ENCODE results near the gene NEDD8.

The NEDD8 gene

DNA sequence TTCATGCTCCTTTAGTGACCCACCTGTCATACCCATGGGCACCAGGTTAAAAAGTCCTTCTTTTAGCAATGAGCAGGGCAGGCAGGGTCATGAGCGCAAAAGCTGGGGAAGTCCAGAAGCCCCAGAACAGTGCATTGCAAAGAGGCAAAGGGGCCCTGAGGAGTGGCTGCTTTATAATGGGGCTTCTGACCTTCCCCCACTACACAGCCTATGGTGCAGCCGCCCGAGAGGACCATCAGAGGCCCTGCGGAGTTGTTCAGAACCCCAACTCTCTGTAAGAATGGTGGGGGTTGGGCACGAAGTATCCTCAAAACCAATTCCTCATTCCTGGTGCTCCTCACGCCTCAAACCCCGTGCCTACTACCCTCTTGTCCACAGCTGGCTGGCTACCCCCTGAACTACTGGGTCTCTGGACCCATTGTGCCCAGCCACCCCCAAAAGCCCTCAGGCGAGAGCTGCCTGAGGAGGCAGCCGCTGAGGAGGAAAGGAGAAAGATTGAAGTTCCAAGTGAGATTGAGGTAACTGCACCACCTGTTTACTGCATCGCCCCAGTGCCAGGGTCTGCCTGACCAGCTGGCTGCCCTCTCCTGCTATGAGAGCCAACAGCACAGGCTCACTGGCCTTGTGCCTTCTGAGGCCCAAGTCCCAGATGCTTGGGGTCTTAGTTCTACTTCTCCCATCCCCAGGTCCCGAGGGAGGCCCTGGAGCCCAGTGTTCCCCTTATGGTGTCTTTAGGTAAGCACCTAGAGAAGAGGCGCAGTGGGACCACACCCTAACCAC, 53.6 kb downstream of the NEDD8 start:
- H3K9me3 ChIP-seq (ENCODE audit: insufficient read depth, low read depth, low read length) = no peaks in the 10 kb centered on the region
- H3K4me3 ChIP-seq (ENCODE audit: low read length) = no peak overlapping the region
- no peaks in the 10 kb centered on the region for H3K4me1 ChIP-seq (ENCODE audit: insufficient read depth, low read length)
- H3K27ac ChIP-seq (ENCODE audit: low read length) = no peak overlapping the region
- no peaks in the 10 kb centered on the region for H3K27me3 ChIP-seq (ENCODE audit: insufficient read depth, low read length)
- H3K36me3 ChIP-seq (ENCODE audit: insufficient read depth, low read depth, low read length) = peaks cover 51% of the 10 kb centered on the region
- no peak overlapping the region for H3K9ac ChIP-seq (ENCODE audit: low read depth, low read length)

DNA sequence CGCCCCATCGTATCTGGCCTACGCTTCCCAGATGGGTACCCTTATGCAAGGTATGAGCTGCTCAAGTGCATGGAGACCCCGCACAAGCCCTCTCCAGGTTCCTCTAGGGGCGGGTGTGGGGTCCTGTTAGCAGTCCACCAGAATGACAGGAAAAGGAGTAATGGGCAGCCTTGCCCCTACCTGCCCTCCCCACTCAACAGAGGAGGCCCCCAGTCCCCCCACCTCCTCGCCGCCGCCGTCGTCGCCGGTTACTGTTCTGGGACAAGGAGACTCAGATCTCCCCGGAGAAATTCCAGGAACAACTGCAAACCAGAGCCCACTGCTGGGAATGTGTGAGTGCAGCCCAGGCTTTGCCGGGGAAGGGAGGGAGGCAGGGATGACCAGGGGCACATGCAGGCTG, 54.3 kb downstream of the NEDD8 start:
- H3K9me3 ChIP-seq (ENCODE audit: insufficient read depth, low read depth, low read length) = no peaks in the 10 kb centered on the region
- peaks cover 44% of the 10 kb centered on the region for H3K36me3 ChIP-seq (ENCODE audit: insufficient read depth, low read depth, low read length)
- H3K4me1 ChIP-seq (ENCODE audit: insufficient read depth, low read length) = no peaks in the 10 kb centered on the region
- H3K4me3 ChIP-seq (ENCODE audit: low read length) = no peak overlapping the region
- no peak overlapping the region for H3K27ac ChIP-seq (ENCODE audit: low read length)
- H3K9ac ChIP-seq (ENCODE audit: low read depth, low read length) = no peak overlapping the region
- H3K27me3 ChIP-seq (ENCODE audit: insufficient read depth, low read length) = no peaks in the 10 kb centered on the region

DNA sequence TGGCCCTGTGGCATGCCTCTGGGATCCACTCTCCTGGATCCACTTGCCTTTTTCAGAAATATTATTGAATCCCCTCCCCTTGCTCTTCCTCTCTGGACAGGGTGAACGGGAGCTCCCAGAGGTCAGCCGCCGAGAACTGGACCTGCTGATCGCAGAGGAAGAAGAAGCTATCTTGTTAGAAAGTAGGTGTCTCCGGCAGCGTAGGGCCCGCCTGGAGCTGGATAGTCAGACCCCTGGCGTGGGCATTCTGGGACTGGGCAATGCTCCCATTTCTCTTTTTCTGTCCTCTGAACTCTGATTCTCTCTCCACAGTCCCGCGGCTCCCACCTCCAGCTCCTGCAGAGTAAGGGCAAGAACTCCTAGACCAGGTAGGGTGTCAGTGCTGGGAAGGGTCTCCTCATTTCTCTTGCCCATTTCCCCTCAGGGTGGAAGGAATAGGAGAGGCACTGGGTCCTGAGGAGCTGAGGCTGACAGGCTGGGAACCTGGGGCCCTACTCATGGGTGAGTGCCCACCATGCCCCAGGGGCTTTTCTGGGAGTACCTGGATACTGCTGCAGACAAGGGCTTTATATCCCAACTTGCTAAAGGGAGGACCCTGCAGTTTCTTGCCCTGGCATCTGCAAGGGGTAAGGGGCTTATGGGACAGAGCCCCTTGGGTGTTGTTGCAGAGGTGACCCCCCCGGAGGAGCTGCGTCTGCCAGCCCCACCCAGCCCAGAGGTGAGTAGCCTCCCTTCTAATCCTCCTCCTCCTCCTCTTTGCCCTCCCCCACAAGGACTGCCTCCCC, 54.9 kb downstream of the NEDD8 start:
- Histone ChIP-seq H3K4me3 (ENCODE audit: low read length) (no peak overlapping the region), H3K27me3 (ENCODE audit: insufficient read depth, low read length) (no peaks in the 10 kb centered on the region), H3K4me1 (ENCODE audit: insufficient read depth, low read length) (no peaks in the 10 kb centered on the region), H3K36me3 (ENCODE audit: insufficient read depth, low read depth, low read length) (peaks cover 37% of the 10 kb centered on the region), H3K9ac (ENCODE audit: low read depth, low read length) (no peak overlapping the region), H3K27ac (ENCODE audit: low read length) (no peak overlapping the region), H3K9me3 (ENCODE audit: insufficient read depth, low read depth, low read length) (no peaks in the 10 kb centered on the region)

DNA sequence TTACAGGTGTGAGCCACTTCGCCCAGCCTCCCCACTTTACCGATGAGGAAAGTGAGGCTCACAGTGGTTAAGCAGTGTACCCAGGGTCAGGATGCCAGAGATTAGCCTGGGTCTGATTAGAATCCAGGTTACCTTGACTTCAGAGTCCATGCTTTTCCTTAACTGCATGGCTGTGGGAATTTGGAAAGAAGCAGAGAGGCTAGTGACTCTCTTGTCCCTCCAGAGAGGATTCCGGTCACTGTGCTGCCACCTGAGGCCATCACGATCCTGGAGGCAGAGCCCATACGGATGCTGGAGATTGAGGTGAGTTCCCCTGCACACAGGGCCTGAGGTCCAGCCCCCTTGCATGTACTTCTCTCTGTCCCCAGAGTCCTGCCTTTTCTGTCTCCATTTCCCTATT, 55.6 kb downstream of the NEDD8 start:
- Histone ChIP-seq H3K36me3 (ENCODE audit: insufficient read depth, low read depth, low read length) (peaks cover 31% of the 10 kb centered on the region), H3K4me1 (ENCODE audit: insufficient read depth, low read length) (no peaks in the 10 kb centered on the region)

DNA sequence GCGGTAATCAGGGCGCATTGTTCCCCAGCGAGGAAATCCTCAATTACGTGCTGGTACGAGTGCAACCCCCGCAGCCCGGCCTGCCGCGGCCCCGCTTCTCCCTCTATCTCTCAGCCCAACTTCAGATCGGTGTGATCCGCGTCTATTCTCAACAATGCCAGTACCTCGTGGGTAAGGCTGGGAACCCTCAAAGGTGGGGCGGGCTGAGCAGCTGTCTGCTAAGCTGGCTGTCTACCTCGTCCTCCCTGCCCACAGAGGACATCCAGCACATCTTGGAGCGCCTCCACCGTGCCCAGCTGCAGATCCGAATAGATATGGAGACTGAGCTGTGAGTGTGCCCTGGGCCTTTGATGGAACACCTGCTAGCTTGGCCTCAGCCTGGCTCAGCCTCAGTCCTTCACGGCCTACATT, 59.3 kb downstream of the NEDD8 start:
- no peaks in the 10 kb centered on the region for H3K27me3 ChIP-seq (ENCODE audit: insufficient read depth, low read length)
- no peak overlapping the region for H3K4me3 ChIP-seq (ENCODE audit: low read length)
- H3K27ac ChIP-seq (ENCODE audit: low read length) = no peak overlapping the region
- H3K4me1 ChIP-seq (ENCODE audit: insufficient read depth, low read length) = no peaks in the 10 kb centered on the region
- H3K9me3 ChIP-seq (ENCODE audit: insufficient read depth, low read depth, low read length) = no peaks in the 10 kb centered on the region
- no peaks in the 10 kb centered on the region for H3K36me3 ChIP-seq (ENCODE audit: insufficient read depth, low read depth, low read length)
- no peak overlapping the region for H3K9ac ChIP-seq (ENCODE audit: low read depth, low read length)

More for the DNA sequence above, 55.6 kb downstream of the NEDD8 start:
- Histone ChIP-seq H3K27ac (ENCODE audit: low read length) (no peak overlapping the region), H3K9ac (ENCODE audit: low read depth, low read length) (no peak overlapping the region), H3K4me3 (ENCODE audit: low read length) (no peak overlapping the region), H3K27me3 (ENCODE audit: insufficient read depth, low read length) (no peaks in the 10 kb centered on the region), H3K9me3 (ENCODE audit: insufficient read depth, low read depth, low read length) (no peaks in the 10 kb centered on the region)

DNA sequence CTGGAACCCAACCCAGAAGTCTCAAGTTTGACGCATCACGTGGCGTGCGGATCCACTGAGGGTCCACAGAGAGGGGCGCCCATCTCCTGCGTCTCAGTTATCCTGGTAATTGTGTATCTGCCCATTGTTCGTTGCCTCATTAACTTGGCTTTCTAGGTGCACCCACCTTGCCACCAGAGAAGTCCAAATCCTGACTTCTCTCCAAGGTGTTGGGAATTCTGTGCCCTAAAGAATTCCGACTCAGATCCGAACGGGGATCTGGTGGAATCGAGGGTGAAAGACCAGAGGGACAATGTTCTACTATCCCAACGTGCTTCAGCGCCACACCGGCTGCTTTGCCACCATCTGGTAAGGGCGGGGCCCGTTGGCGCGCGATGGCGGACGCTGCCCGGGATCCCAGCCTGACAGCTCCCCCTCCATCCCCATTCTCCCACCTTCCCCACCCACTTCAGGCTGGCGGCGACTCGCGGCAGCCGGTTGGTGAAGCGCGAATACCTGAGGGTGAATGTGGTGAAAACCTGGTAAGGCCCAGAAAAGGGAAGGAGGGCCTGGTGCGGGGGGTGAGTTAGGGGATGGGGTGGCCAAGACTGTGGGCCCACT, 59.8 kb downstream of the NEDD8 start:
- no peaks in the 10 kb centered on the region for H3K27me3 ChIP-seq (ENCODE audit: insufficient read depth, low read length)
- no peak overlapping the region for H3K27ac ChIP-seq (ENCODE audit: low read length)
- no peak overlapping the region for H3K4me3 ChIP-seq (ENCODE audit: low read length)
- no peak overlapping the region for H3K9ac ChIP-seq (ENCODE audit: low read depth, low read length)
- H3K4me1 ChIP-seq (ENCODE audit: insufficient read depth, low read length) = no peaks in the 10 kb centered on the region
- H3K9me3 ChIP-seq (ENCODE audit: insufficient read depth, low read depth, low read length) = no peaks in the 10 kb centered on the region
- H3K36me3 ChIP-seq (ENCODE audit: insufficient read depth, low read depth, low read length) = no peaks in the 10 kb centered on the region

DNA sequence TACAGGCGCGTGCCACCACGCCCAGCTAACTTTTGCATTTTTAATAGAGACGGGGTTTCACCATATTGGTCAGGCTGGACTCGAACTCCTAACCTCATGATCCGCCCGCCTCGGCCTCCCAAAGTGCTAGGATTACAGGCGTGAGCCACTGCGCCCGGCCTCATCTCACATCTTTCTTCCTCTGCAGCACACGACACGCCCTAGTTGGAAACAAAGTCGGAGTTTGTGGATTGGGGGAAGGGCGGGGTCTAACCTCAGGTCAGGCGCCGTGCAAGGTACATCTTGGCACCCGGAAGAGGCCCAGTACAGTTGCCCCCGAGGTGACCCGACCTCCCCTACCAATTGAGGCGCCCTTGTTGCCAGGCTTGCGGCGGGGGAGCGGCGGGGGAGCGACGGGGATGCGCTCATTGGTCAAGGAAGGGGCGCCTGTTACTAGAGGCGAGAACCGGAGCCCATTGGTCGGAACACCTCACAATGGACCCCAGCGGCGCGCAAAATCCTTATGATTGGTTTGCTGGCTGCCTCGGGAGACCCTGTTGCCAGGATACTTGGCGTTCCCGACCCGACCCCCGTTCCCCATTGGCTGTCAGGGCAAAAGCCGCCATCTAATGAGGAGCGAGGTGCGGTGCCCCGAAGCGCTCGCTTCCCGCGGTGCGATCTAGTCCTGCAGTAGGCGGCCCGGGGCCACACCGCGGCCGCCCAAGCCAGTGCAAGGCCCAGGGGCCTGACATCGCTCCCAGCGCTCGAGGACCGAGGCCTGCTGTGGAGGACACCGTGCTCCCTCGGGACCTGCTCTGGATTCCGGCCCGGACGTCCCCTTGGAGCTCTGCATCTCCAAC, 60.5 kb downstream of the NEDD8 start, which contains the start of gene REC8:
REC8 (plus strand) TSS at position 659 of the 839 bp plus-strand sequence. CDS start 473 bp downstream, outside the sequence.
- H3K27me3 ChIP-seq (ENCODE audit: insufficient read depth, low read length) = no peaks in the 10 kb centered on the region
- no peaks in the 10 kb centered on the region for H3K9me3 ChIP-seq (ENCODE audit: insufficient read depth, low read depth, low read length)
- no peak within 1 kb of the TSS for H3K27ac ChIP-seq (ENCODE audit: low read length)
- 0 out of 2 replicates have a peak, but pooled peaks cover under 1% of the 10 kb centered on the region for H3K36me3 ChIP-seq (ENCODE audit: insufficient read depth, low read depth, low read length)
- no peaks in the 10 kb centered on the region for H3K4me1 ChIP-seq (ENCODE audit: insufficient read depth, low read length)
- H3K9ac ChIP-seq (ENCODE audit: low read depth, low read length) = no peak within 1 kb of the TSS
- no peak within 1 kb of the TSS for H3K4me3 ChIP-seq (ENCODE audit: low read length)

DNA sequence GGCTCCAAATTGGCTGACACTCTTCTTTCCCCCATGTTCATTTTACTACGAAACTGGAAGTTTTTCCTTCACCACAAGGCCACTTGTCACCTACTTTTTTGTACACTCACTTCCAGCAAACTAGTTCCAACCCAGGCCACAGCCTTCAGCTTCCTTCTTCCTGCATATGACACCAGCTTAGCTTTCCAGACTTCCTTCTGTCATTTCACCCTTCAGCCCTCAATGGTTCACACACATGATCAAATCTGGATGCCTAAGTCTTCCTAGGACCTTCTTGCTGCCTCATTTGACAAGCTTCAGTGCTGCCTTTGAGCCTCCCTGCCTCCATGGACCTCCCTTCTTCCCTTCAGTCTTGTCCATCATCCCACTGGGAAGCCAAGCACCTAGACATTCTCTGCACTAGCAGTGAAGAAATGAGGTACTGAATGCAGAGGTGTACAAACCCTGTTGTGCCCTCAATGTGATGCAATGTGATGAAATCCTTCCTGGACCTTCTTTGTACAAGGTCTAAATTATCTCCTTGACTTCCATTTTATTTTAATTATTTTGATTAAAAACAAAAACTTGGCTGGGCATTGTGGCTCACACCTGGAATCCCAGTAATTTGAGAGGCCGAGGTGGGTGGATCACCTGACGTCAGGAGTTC, 64.6 kb downstream of the NEDD8 start:
- no peak overlapping the region for H3K4me3 ChIP-seq (ENCODE audit: low read length)
- peaks cover 35% of the 10 kb centered on the region for H3K36me3 ChIP-seq (ENCODE audit: insufficient read depth, low read depth, low read length)
- no peaks in the 10 kb centered on the region for H3K27me3 ChIP-seq (ENCODE audit: insufficient read depth, low read length)
- H3K9me3 ChIP-seq (ENCODE audit: insufficient read depth, low read depth, low read length) = no peaks in the 10 kb centered on the region
- no peaks in the 10 kb centered on the region for H3K4me1 ChIP-seq (ENCODE audit: insufficient read depth, low read length)
- H3K9ac ChIP-seq (ENCODE audit: low read depth, low read length) = no peak overlapping the region
- H3K27ac ChIP-seq (ENCODE audit: low read length) = no peak overlapping the region
